ENCODE measurements around the gene BNC2.

The BNC2 gene

GRCh38 chr9:16768816-16769215 lies 101.7 kb downstream of the BNC2 start:
- no peak for DNase-seq (ENCODE audit: low read depth in 3 of 3, low spot score in 1 of 3)

GRCh38 chr9:16767366-16767765 lies 103.1 kb downstream of the BNC2 start:
- DNase-seq (ENCODE audit: low read depth in 3 of 3, low spot score in 1 of 3) = no peak

GRCh38 chr9:16763946-16764345 lies 106.5 kb downstream of the BNC2 start:
- no peak for DNase-seq (ENCODE audit: low read depth in 3 of 3, low spot score in 1 of 3)

- DNase-seq (ENCODE audit: low read depth in 3 of 3, low spot score in 1 of 3) = no peak
Observed at GRCh38 chr9:16755467-16756160, 114.9 kb downstream of the BNC2 start.

GRCh38 chr9:16754662-16755061 lies 115.8 kb downstream of the BNC2 start:
- no peak for DNase-seq (ENCODE audit: low read depth in 3 of 3, low spot score in 1 of 3)

- DNase-seq (ENCODE audit: low read depth in 3 of 3, low spot score in 1 of 3) = no peak
Observed at GRCh38 chr9:16753256-16753655, 117.2 kb downstream of the BNC2 start.

- no peak for DNase-seq (ENCODE audit: low read depth in 3 of 3, low spot score in 1 of 3)
Observed at GRCh38 chr9:16752601-16753000, 117.9 kb downstream of the BNC2 start.

- DNase-seq (ENCODE audit: low read depth in 3 of 3, low spot score in 1 of 3) = no peak
Observed at GRCh38 chr9:16750553-16750952, 119.9 kb downstream of the BNC2 start.

- no peak for DNase-seq (ENCODE audit: low read depth in 3 of 3, low spot score in 1 of 3)
Observed at GRCh38 chr9:16745359-16745758, 125.1 kb downstream of the BNC2 start.

GRCh38 chr9:16744394-16744793 lies 126.1 kb downstream of the BNC2 start:
- DNase-seq (ENCODE audit: low read depth in 3 of 3, low spot score in 1 of 3) = no peak

GRCh38 chr9:16743375-16743774 lies 127.1 kb downstream of the BNC2 start:
- DNase-seq (ENCODE audit: low read depth in 3 of 3, low spot score in 1 of 3) = no peak

GRCh38 chr9:16735001-16735400 lies 135.5 kb downstream of the BNC2 start:
- DNase-seq (ENCODE audit: low read depth in 3 of 3, low spot score in 1 of 3) = no peak

GRCh38 chr9:16732546-16732945 lies 137.9 kb downstream of the BNC2 start:
- DNase-seq (ENCODE audit: low read depth in 3 of 3, low spot score in 1 of 3) = no peak

- no peak for DNase-seq (ENCODE audit: low read depth in 3 of 3, low spot score in 1 of 3)
Observed at GRCh38 chr9:16730162-16730561, 140.3 kb downstream of the BNC2 start.

GRCh38 chr9:16729651-16730050 lies 140.8 kb downstream of the BNC2 start:
- no peak for DNase-seq (ENCODE audit: low read depth in 3 of 3, low spot score in 1 of 3)

GRCh38 chr9:16728137-16728508 lies 142.3 kb downstream of the BNC2 start:
- DNase-seq (ENCODE audit: low read depth in 3 of 3, low spot score in 1 of 3) = no peak

GRCh38 chr9:16727452-16728136 lies 142.9 kb downstream of the BNC2 start:
- DNase-seq (ENCODE audit: low read depth in 3 of 3, low spot score in 1 of 3) = no peak

- no peak for DNase-seq (ENCODE audit: low read depth in 3 of 3, low spot score in 1 of 3)
Observed at GRCh38 chr9:16726718-16727451, 143.6 kb downstream of the BNC2 start.

- no peak for DNase-seq (ENCODE audit: low read depth in 3 of 3, low spot score in 1 of 3)
Observed at GRCh38 chr9:16726029-16726428, 144.4 kb downstream of the BNC2 start.

GRCh38 chr9:16725066-16725465 lies 145.4 kb downstream of the BNC2 start:
- no peak for DNase-seq (ENCODE audit: low read depth in 3 of 3, low spot score in 1 of 3)

GRCh38 chr9:16721972-16722371 lies 148.5 kb downstream of the BNC2 start:
- no peak for DNase-seq (ENCODE audit: low read depth in 3 of 3, low spot score in 1 of 3)

GRCh38 chr9:16720386-16720785 lies 150.1 kb downstream of the BNC2 start:
- no peak for DNase-seq (ENCODE audit: low read depth in 3 of 3, low spot score in 1 of 3)

Data from stimulated activated CD4-positive, alpha-beta T cell treated with anti-CD3 and anti-CD28 coated beads, TNF-alpha, amount 100 ng/mL, for 1 hour (primary cell).